ENCODE data around the gene PEX7.
"Not testable (repeated sequence)": the region's sequence is repeated elsewhere in the genome, so short reads cannot be mapped to it uniquely, and the experiment has no call there.

PEX7 gene

DNA sequence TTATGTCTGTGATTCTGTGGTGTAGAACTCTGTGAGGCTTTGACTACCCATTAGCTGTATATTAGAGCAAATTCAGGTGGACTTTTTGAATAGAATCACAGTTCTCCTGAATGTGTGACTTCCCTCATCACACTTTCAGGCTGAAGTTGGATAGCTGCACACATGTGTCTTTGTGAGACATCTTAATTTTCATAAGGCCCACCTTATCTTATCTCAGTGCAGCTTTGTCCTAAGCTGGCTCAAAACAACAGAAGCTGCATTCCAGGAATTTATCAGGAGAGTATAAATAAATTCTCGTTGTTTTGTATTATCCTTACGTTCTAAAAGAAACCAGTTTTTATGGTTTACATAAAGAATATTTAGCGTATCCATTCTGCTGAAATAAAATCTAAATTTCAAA lies 73.5 kb downstream of the PEX7 start:
- no peak for DNase-seq (ENCODE audit: low read depth in 2 of 2, low spot score in 1 of 2)

DNA sequence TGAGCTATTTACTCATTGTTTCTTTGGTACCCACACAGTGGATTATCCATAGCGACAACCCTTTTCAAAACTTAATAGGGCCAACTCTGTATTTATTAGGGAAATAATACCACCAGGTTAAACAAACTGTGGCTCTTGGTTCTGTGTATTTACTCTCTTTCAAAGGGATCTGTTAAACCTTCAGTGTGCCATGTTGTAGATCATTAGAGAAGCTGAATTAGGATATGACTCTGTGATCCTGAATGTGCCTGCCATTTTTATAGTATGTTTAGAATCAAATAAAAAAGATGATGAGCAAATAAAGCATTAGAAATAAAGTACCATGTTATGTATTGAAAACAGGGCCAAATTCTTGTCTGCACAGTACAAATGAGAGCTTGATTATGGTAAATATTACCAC lies 74.7 kb downstream of the PEX7 start:
- DNase-seq (ENCODE audit: low read depth in 2 of 2, low spot score in 1 of 2) = no peak

DNA sequence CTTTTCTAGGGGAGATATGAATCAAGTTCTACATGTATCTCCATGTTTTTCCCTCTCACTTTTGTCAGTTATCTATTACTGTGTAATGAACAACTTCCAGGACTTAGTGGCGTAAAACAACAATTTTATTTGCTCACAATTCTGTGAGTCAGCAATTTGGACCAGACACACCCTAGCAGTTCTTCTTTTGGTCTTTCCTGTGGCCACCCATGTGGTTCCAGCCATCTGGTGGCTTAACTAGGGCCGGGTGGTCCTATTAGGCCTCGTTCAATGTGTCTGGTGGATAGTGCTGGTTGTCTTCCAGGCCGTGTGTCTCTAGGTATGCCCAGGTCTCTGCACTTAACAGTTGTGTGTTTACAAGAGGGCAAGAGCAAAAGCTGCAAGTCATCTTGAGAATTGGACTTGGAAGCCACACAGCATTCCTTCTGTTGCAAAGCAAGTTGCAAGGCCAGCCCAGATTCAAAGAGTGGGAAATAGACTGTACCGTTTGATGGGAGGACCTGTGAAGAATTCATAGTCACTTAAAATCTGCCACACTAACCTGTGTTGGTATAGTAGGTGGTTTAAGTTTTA lies 78.9 kb downstream of the PEX7 start:
- DNase-seq (ENCODE audit: low read depth in 2 of 2, low spot score in 1 of 2) = no peak

DNA sequence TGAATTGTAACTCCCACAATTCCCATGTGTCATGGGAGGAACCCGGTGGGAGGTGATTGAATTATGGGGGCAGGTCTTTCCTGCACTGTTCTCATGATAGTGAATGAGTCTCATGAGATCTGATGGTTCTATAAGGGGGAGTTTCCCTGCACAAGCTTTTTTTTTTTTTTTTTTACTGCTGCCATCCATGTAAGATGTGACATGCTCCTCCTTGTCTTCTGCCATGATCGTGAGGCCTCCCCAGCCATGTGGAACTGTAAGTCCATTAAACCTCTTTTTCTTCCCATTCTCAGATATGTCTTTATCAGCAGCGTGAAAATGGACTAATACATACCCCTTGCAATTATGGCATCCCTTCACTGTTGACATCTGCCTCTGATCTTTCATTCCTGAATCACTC lies 82.1 kb downstream of the PEX7 start:
- not testable (repeated sequence) for DNase-seq (ENCODE audit: low read depth in 2 of 2, low spot score in 1 of 2)

DNA sequence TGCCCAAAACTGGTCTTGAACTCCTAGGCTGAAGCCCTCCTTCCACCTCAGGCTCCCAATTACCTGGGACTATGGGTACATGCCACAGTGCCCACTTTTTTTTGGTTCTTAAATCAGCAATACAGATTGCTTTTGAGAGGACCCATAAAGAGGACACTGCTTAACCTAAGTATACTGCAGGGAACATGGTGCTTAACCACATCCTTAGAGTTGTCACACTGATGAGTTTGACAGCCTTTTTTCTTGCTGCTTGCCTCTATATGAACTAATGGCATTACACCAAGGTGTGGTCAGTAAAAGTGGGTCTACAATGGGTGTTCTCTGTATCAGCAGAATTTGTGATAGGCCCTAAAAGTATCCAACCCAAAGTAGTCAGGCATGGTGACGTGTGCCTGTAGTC lies 92.6 kb downstream of the PEX7 start:
- no peak for DNase-seq (ENCODE audit: low read depth in 2 of 2, low spot score in 1 of 2)

DNA sequence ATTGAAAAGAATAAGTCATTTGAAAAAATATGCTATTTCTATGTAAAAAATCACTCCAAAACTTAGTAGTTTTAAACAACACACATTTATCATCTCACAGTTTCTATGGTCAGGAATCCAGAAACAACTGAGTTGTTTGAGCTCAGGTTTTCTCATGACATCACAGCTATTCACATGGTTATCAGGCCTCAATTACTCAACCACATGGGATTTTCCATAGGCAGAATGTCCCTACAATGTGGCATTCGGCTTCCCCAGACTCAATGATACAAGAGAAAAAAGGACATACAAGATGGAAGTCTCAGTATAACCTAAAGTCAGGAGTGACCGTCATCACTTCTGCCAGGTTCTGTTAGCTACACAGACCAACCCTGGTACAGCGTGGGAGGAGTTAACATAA lies 96.3 kb downstream of the PEX7 start:
- no peak for DNase-seq (ENCODE audit: low read depth in 2 of 2, low spot score in 1 of 2)

DNA sequence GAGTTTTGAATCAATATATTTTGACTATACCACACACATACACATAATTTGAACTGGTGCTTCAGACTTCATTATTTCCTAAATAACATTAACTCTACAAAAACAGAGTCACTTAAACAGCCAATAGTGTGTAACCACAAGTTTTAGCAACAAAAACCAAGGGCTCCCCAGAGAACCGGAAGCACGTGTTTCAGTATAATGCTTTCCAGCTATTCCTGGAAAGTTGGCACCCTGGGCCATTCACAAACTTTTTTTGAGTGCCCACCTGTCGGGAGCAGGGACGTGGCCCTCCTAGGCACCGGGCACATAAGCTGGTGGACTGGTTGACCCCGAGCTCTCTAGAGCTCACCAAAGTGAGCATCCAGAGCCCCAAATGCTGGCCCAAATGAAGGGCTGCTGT lies 97.8 kb downstream of the PEX7 start:
- DNase-seq (ENCODE audit: low read depth in 2 of 2, low spot score in 1 of 2) = no peak

DNA sequence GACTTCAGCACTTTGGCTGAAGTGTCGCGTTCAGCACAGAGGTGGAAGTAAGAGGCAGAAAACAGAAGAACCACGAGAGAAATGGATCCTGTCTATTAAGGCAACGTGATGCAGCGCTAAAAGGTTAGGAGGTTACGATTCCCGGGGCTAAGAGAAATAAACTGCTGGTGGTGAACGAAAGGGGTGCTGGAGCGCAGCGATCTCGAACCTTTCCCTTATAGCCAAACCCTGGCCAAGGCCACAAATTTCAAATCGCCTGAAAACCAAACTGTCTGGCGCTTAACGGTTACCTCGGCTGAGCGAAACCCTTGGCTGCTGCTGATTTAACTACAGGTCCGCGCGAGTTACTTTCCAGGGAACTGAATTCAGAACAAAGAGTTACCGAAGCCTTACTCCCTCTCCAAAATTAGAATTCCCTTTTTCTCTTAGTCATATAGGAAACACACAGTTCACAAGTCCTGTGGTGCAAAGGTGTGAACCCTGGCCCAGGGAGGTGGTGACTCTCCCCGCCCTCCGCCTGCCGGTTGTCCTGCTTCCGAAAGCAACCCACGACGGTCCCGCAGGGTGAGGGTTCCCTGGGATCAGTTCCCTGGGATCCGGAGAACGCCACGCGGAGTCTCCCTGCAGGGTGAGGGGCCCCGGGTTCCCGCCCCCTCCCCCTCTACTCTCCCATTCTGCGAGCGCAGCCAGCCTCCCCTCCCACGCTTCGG lies 98.4 kb downstream of the PEX7 start:
- no peak for DNase-seq (ENCODE audit: low read depth in 2 of 2, low spot score in 1 of 2)

DNA sequence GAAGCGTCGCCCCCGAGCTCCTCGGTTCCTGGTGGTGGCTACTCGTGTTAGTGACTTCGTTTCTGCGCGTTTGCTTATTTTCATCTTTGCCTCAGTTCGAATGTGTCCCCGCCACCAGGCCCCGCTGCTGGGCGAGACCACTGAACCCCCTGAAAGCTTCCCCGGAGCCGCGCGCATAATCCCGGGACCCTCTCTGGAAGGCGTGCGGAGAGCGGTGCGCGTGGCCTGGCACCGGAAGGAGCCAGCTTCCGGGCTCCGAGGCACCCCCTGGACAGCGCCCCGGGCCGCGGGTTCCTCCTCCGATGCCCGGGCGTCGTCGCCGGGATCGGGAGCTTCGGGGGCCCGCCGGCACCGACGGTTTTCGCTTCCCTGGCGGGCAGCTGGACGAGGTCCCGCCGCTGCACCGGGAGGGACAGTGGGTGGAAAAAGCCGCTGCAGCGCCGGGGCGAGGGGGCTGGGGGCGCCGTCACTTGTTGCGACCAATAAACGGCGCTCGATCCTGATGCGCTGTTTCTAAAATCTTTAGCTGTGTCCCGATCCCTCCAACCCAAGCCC lies 99.1 kb downstream of the PEX7 start:
- DNase-seq (ENCODE audit: low read depth in 2 of 2, low spot score in 1 of 2) = no peak

DNA sequence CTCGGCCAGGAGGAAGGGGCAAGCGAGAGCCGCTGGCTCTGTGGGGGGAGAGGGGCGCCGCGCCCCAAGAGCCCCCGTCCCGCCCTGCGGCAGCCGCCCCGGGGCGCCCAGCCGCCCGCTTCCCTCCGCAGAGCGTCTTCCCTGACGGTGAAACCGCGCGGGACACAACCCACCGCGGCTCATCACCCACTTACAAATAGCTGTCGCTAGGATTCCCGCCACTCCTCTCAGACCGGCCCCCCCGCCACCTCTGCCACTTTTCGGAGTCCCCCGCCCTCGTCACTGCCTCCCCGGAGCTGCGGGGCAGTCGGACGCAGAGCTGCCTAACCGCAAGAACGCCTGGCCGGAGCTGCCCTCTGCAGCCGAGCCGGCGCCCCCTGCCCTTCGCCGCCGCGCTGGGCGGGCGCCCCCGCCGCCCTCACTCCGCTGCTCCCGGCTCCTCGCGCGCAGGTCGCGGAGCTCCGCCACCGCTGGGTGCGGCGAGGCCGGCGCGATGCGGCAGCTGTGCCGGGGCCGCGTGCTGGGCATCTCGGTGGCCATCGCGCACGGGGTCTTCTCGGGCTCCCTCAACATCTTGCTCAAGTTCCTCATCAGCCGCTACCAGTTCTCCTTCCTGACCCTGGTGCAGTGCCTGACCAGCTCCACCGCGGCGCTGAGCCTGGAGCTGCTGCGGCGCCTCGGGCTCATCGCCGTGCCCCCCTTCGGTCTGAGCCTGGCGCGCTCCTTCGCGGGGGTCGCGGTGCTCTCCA lies 99.7 kb downstream of the PEX7 start, which contains the start of gene SLC35D3:
SLC35D3 (plus strand) TSS at position 366 of the 749 bp plus-strand sequence; CDS start at position 494, 128 bp downstream.
- DNase-seq (ENCODE audit: low read depth in 2 of 2, low spot score in 1 of 2) = no peak

DNA sequence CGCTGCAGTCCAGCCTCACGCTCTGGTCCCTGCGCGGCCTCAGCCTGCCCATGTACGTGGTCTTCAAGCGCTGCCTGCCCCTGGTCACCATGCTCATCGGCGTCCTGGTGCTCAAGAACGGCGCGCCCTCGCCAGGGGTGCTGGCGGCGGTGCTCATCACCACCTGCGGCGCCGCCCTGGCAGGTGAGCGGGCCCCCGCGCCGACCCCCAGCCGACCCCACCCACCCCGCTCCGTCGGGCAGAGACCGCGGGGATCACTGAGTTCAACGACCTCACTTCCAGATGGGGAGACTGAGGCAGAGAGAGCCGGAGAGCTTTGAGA lies 100.3 kb downstream of the PEX7 start:
- no peak for DNase-seq (ENCODE audit: low read depth in 2 of 2, low spot score in 1 of 2)

DNA sequence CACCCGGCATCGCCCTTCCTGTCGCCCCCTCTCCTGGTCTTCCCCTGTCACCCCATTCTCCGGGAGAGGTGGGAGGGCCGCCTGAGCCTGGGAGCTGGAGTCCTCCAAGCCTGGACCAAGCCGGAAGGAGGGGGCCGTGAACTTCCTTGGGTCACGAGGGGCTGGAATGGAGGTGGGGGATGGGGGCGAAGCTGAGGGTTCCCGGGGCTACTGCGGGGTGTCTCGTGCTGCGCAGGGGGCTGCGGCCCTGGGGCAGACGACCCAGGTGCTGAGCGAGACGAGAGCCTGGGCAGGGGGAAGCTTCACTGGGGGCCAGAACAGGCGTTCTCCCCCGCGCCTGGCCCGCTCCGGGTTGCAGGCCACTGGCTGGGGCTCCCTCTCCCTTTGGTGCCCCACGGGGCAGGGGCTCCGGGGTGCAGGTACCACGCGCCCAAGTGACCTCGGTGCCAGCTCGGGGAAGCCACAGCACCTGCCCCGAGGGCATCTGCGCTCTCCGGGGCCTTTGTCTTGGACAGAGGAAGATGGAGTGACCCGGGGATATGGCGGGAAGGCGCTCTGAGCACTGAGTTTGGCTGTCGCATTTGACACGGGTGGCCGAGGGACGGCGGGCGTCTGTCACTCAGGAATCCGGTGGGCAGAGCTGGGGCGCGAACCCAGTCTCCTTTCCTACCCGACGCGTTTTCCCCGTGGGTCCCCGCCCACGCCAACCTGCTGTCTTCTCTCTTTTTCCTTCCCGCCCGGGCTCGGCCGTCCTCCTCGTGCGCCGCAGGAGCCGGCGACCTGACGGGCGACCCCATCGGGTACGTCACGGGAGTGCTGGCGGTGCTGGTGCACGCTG lies 100.9 kb downstream of the PEX7 start:
- DNase-seq (ENCODE audit: low read depth in 2 of 2, low spot score in 1 of 2) = no peak

DNA sequence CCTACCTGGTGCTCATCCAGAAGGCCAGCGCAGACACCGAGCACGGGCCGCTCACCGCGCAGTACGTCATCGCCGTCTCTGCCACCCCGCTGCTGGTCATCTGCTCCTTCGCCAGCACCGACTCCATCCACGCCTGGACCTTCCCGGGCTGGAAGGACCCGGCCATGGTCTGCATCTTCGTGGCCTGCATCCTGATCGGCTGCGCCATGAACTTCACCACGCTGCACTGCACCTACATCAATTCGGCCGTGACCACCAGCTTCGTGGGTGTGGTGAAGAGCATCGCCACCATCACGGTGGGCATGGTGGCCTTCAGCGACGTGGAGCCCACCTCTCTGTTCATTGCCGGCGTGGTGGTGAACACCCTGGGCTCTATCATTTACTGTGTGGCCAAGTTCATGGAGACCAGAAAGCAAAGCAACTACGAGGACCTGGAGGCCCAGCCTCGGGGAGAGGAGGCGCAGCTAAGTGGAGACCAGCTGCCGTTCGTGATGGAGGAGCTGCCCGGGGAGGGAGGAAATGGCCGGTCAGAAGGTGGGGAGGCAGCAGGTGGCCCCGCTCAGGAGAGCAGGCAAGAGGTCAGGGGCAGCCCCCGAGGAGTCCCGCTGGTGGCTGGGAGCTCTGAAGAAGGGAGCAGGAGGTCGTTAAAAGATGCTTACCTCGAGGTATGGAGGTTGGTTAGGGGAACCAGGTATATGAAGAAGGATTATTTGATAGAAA lies 101.7 kb downstream of the PEX7 start:
- no peak for DNase-seq (ENCODE audit: low read depth in 2 of 2, low spot score in 1 of 2)

DNA sequence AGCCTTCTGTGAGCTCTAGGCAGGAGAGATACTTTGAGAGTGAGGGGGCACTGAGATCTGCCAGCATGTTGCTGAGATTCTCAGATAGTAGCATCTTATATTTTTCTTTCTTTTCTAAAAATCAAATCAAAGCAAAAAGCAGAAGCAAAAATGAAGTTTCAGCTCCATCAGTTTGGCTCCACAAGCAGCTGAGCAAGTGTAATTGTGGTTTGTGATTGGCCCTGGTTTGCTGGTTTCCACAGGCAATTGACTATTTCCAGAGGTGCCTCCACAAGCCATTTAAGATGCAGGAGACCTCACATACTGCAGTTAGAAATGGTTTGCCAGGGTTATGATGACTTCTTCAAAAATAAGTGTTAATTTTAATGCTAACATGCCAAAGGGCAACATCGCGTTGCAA lies 104.0 kb downstream of the PEX7 start:
- DNase-seq (ENCODE audit: low read depth in 2 of 2, low spot score in 1 of 2) = no peak

DNA sequence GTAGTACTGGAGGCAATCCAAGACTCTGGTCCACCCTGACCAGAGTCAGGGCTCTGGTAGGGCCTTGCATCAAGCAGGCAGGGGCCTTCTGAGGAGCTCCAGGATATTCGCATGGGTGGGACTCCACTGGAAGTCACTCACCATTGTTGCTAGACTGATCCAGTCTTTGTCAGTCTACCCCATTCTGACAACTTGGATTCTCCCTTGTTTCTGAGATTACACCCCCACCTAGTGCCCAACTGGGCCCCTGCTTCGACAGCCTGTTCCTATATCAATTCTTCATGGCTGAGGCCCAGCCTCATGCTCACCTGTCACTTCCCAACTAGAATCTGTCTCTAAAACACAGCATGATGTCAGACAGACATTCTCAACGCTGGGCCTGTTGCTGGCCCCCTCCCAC lies 104.9 kb downstream of the PEX7 start:
- DNase-seq (ENCODE audit: low read depth in 2 of 2, low spot score in 1 of 2) = no peak

DNA sequence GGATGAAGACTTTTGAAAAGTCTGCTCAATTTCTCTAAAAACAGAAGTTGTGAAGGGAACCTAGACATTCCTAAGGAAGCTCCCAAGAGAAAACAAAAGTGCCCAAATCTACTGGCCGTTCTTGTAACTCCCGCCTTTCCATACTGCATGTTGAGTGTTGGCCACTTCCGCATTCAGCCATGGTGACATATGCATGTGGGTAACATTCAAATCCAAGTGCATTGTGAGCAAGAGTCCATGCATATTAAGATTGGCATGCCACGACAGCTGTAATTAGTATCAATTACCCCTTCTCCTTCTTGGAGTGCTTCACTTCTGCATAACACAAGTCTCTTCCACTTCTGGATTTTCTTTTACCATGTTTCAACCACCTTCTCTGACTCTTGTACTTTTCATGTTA lies 108.1 kb downstream of the PEX7 start:
- DNase-seq (ENCODE audit: low read depth in 2 of 2, low spot score in 1 of 2) = no peak

DNA sequence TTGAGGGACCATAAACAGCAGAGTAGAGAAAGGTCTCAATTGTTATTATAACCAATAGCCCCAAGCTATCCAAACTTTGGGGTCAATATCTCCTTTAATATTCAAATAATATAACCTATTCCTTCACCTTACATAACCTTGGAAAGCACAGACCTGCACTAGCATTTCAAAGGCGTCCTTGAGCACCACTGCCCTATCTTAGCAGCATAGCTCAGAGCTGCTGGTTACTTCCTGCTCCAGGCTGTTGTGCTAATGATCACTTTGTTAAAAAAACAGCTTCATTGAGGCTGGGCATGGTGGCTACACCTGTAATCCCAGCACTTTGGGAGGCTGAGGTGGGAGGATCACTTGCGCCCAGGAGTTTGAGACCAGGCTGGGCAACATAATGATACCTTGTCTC lies 110.2 kb downstream of the PEX7 start:
- no peak for DNase-seq (ENCODE audit: low read depth in 2 of 2, low spot score in 1 of 2)

DNA sequence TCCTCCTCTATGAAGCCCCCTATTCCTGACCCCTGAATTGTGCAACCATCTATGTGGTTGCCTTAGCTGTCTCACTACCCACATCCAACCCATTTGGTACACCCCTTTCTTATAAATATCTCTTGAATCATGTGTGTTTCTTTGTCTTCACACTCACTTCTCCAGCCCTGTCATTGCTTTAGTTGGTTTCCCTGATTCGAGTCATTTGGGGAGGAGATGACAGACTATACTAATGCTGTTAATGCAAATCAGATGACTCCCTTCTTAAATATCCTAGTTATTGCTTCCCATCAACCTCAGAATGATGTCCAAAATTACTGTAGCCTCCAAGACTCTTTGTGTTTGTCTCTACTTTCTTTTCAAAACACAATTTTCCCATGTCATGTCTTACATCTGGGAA lies 122.7 kb downstream of the PEX7 start:
- DNase-seq (ENCODE audit: low read depth in 2 of 2, low spot score in 1 of 2) = no peak

DNA sequence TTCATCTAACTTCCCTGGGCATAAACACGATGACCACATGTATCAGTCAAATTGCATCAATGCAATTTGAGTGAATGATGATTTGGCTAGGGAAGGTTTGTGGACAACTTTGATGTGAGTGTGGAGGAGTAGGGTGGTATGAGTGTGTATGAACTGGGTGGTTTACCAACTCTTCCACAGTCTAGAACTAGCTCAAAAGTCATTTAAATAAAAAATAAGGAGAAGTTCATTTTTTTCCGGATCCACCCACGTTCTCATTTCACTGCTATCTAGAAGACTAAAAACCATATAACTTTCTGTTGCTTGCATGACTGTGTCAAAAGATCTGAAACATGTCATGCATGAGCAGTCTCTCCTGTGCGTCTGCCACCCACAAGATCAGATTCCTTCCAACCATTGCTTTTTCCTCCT lies 123.3 kb downstream of the PEX7 start:
- no peak for DNase-seq (ENCODE audit: low read depth in 2 of 2, low spot score in 1 of 2)

DNA sequence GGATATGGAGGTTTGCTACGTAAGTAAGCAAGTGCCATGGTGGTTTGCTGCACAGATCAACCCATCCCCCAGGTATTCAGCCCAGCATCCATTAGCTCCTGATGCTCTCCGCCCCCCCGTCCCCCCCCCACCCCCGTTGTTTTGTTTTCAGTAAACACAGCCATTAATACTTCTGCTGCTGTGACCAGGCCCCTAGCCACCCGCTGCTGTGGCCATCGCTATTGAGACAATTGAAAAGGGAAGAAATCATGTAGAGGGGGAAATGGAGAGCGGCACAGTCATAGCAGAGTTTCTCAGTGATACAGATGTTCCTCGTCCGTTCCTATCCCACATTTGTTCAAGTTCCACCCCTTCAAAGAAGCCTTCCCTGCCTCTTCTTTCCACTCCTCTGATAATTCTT lies 124.6 kb downstream of the PEX7 start:
- no peak for DNase-seq (ENCODE audit: low read depth in 2 of 2, low spot score in 1 of 2)

DNA sequence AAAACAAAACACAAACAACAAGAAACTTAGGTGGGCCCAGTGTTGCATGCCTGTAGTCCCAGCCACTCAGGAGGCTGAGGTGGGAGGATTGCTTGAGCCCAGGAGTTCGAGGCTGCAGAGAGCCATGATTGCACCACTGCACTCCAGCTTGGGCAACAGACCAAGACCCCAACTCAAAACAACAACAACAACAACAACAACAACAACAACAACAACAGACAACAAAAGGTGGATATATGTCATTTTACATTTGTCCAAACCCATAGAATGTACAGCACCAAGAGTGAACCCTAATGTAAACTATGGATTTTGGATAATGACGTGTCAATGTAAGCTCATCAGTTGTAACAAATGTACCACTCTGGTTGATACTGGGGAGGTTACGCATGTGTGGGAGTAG lies 127.6 kb downstream of the PEX7 start:
- not testable (repeated sequence) for DNase-seq (ENCODE audit: low read depth in 2 of 2, low spot score in 1 of 2)

Measured in stimulated activated CD8-positive, alpha-beta memory T cell treated with anti-CD3 and anti-CD28 coated beads, Interleukin-4, amount 100 ng/mL, for 1 hour (primary cell).